ENCODE results near the gene CAPN13.

The CAPN13 gene

DNA sequence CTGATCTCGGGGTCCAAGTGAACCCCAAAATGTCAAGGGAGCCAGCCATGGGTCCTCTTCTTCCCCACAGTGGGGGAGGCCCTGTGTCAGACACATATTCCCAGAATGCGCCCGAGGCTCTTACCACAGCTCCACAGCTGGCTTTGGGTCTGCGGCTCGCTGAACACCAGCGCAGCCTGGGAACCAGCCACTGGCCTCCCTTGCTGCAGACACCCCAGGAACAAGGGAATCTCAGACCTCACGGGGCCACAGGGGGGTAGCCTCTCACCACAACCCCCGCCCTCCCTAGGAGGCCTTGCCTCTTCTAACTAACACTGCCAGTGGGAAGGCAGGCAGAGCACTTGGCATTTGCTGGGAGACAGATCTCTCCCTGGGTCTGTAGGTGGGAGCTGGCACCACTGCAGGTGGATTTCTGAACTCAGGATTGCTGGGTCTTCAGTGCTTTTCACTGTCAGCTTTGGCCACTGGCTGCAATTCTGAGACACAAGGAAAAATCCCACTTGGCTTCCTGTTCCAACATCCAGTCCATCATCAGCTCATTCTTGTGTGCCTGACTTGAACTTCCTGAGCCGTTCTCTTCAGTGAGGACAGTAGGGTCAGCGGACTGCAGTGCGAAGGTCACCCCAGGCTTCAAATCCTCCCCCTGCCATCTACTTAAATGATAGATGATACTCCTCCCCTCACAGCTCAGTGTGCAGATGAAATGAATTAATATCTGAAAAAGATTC, 128.7 kb downstream of the CAPN13 start:
- DNase-seq: no peak

GRCh38 chr2:30677861-30678385, 129.3 kb downstream of the CAPN13 start:
- no peak for DNase-seq

DNA sequence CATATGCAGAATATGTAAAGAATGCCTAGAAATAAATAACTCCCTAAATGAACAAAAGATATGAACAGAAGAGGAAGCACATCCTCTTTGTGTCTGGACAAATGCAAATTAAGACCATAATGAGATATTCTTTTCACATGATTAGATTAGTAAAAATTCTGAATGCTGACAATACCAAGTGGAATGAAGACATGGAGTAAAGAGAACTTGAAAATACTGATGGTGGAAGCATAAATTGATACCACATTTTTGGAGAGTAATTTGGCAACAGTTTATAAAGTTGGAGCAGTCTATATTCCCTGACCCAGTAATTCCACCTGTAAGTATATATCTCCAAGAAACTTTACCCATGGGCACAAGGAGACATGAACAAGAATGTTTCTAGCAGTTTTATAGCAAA, 130.0 kb downstream of the CAPN13 start:
- DNase-seq: no peak

DNA sequence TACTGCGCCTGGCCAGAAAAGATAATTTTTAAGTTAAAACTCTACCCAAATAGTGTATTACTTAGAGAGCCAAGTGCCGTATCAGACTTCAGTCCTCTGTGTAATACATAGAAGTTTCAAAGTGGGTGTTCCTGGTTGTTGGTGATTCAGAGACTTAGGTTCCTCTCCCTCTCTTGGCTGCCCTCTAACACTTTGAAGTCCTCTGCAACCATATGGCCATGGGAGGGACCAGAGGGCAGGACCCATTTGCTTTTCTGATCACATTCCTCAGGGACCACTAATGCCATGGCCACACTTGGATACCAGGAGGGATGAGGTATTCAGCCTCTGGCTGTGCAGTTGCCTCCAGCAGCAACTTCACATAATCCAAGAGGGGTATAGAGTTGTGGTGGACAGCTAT, 131.5 kb downstream of the CAPN13 start:
- DNase-seq: no peak

DNA sequence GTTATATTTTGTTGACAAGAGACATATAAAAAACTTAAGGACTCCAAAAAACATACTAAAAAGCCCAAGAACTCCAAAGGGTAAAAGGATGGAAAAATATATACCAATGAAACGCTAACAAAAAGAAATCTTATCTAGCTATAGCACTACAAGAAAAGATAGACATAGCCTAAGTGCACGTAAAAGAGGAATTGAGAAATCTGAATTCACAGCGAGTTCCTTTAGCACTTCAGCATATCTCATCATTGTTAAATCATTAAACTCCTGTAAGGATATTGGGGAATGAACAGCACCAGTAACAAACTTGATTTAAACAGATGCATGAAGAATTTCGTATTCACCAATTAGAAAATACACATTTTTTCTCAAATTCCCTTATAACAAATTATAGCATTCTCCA, 134.1 kb downstream of the CAPN13 start:
- no peak for DNase-seq
